GM21786 (cell line): Measurements from ENCODE around the gene EIF3I.

Source experiments
- ATAC-seq: cut with Tn5 transposase; IDR thresholded peaks from one replicate; pipeline ENCODE4 v1.9.1; 2021; ENCODE audit not compliant: unreplicated experiment

The EIF3I gene

DNA sequence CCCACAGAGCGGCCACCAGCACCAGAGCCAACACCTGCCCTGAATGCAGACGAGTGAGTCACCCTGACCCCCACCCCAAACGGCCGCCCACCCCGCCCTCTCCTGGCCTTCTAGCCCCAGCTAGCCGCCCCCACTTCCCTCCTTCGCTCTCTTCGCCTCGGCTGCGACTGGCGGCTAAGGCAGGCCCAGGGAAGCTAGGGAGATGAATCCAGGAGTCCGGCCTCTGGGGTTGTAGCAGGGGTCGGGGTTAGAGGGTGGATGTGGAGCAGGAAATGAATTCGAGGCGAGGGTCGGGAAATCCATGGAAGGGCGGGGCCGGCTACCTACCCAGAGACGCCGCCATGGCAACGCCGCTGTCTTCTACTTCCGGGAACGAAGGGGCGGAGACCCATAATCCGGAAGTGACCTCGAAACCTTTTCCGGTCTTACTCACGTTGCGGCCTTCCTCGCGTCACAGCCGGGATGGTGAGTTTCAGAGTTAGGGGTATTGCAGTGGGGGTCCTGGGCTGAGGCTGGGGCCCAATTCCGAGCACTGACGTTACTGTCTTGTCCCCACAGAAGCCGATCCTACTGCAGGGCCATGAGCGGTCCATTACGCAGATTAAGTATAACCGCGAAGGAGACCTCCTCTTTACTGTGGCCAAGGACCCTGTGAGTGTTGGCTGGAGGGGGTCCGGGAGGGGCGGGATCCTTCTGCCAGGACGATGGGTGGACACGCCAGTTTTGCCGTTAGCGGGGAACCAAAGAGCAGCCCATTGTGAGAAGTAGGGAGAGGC, at the start of gene EIF3I, which contains the start of gene TMEM234:
Gene EIF3I (plus strand): TSS at position 428 of the 776 bp plus-strand sequence. CDS start 35 bp downstream, at position 463.
Gene TMEM234 (minus strand): TSS at position 374 of the 776 bp plus-strand sequence. CDS start 31 bp downstream, at position 343.
- peak; percentile 93 for ATAC-seq

DNA sequence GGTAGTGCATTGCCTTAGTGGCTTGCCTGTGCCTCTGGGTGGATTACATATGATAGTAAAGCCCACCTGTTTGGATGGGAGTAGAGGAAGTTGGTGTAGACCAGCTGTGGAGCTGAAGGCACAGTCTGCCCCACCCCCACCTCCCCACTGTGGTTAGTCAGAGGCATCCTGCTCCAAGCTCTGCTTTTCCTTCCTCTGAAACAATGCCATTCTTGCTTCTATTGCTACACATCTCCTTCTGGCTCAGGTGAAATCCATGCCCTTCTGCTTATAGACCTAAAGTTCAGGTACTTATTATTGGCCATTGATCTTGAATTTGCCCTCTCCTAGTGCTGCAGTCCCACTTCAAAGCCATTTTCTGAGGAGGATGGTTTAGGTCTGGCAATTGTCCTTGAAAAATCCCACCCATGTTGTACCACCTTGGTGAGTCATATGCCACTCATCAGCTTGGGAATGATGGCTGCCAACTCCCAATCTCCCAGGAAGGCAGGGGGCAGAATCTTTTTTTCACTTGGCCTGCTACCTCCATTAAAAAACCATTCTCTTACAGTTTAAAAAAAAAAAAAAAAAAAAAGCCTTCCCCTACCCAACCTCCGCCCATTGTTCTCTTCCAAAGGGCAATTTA, 49.5 kb upstream of the EIF3I start:
- ATAC-seq, result no peak

DNA sequence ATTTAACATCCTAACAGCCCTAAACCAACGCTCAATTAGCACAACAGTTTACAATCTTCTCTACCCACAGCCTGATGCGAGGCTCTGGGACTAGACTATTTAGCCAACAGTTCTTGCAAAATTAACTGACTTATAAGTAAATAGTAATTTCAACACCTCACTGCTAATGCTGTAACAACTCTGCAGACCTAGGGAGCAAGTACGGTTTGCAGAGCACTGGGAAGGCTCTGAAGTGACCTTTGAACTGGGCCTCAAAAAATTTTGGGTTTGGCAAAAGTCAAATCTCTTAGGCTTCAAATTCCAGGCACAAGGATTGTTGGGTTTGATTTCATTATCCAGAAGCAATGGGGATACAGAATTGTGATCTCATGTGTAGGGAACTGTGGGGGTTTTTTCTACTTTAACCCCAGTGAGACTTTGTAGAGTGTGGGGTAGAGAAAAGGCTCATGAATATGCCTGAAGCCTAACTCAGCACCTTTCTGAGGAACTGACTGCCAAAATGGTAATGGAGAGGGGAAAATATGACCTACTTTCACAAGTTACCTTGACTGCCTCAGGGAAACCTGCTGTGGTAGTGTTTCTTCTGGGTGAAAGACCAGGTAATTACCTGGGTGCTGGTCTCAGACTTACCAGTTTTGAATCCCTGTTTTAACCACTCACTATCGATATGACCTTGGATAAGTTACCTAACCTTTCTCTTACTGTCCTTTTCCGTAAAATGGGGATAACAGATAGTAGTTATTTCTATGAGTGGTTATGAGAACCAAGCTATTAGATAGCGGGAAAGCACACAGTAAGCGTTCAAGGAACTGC, 43.6 kb upstream of the EIF3I start:
- ATAC-seq, result no peak

DNA sequence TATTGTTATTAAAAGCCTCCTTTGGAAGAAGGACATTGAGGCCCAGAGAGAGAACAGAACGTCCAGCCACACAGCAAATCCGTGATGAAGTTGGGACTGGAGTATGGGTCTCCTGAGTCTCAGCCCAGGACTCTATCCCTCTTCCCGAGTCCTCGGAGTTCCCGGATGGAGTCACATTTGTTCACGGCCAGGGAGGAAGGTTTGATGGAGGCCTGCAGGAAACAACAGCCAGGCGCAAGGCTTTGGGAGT, 43.1 kb upstream of the EIF3I start:
- no peak for ATAC-seq

DNA sequence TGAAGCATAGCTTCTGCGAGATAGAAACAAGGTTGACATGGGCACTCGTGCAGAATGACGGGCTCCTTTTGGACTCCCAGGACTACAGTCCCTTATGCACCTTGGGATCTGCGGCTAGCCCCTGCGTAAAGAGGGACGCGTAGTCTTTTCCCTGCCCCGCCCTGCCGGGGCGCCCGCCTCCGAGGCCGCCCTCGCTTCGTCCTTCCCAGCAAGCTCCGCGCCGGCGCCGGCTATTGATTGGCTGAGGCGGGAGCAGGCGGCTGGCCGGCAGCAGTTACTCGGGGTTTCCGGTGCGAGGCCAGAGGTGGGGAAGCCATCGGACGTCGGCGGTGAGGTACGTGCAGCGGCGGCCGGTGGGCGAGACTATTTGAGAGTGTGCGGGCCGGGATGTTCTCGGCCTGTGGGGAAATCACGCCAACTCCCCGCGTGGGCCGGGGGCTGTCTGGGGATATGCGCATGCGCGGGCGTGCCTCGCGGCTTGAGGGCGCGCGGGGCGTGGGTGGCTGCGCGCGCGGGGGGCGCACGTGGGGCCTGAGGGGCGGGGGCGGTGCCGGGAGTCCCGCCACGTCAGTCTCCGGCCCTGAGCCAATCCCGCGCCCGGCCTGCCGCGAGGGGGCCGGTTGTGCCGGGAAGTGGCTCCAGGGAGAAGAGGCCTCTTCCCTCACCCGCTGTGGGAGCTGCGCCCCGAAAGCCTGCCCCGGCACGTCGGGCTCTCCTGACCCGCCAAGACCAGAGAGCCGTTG, 42.6 kb upstream of the EIF3I start, which contains the start of gene TXLNA:
Gene TXLNA (plus strand): TSS at position 233 of the 743 bp plus-strand sequence. CDS start 671 bp downstream, outside the sequence.
- ATAC-seq, result peak; percentile 80

GRCh38 chr1:32180186-32181060, 41.8 kb upstream of the EIF3I start:
- no peak for ATAC-seq

- no peak for ATAC-seq
Observed at GRCh38 chr1:32181065-32181464, 41.1 kb upstream of the EIF3I start.

DNA sequence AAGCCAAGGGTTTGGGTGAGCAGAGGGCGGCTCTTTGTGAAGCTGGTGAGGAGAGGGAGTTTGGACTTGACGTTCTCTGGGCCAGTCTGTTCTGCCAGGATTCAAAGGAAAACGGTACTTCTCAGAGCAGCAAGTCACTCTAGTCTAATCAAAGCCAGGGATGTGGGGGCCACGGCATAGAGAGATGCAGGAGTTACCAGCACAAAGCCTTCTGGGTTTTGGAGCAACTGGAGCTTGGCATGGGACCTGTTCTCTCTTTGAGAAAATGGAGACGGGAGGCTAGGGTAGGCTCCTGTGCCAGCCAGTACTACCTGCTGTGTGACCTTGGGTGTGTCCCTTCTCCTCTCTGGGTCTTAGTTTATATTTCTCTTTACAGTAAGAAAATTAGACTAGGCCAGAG, 40.6 kb upstream of the EIF3I start:
- ATAC-seq, result no peak

DNA sequence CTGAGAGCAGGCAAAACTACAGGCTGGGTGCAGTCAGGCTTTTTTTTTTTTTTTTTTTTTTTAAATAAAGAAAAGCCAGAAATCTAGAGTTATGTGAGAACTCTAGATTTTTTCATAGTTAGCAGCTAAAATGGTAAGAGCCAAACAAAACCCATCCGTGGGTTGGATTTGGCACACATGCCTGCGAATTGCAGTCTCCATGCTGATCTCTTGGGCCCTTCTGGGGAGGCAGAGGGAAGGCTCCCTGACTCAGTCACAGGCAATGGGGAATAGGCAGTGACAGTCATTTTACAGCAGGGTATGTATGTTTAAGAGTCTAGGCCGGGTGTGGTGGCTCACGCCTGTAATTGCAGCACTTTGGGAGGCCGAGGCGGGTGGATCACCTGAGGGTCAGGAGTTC, 40.1 kb upstream of the EIF3I start:
- ATAC-seq, result no peak

DNA sequence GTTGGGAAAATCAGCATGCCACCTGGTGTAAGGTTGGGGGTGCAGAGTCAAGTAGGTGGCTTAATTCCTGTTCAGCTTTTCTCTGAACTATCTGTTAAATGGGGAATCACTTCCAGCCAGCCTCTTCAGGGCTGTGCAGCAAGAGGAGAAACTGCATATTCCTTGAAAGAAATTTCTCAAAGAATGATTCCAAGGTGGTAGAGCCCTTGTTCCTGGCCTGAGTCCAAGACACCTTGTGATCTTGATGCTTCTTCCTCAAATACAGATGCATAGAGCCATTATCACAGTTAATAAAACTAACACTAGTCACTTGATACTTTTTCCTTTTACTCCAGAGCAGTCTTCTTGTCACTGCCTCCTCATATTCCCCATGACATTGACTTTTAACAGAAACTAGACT, 37.6 kb upstream of the EIF3I start:
- no peak for ATAC-seq

DNA sequence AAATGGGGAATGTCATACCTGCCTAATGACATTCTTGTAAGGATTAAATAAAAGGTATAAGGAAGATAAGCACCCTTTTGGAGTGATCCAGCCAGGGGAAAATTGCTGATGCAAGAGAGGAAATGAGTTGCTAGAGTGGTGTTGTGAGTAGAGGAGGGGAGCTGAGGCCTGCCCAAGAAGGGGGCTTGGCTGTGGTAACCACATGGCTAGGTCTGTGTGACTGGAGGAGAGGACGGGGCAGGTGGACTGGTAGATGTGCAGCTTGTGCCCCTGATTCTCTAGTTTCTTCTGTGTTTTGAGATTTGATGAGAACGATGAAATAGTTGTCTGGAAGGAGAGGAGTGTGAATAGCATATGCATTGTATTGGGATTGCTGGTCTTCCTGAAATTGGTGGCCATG, 36.1 kb upstream of the EIF3I start:
- ATAC-seq, result no peak

- ATAC-seq, result no peak
Observed at GRCh38 chr1:32186491-32186890, 35.7 kb upstream of the EIF3I start.

DNA sequence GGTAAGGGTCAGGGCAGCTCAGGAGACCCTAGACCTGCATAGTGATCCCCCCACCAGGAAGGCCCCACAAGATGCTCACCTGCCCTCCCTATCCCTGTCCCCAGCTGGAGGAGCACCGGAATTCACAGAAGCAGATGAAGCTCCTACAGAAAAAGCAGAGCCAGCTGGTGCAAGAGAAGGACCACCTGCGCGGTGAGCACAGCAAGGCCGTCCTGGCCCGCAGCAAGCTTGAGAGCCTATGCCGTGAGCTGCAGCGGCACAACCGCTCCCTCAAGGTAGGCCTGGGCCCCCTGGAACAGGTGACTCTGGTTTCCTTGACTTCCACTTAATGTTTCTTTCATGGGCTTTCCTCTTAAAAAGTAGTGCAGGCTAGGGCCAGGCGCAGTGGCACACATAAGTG, 34.4 kb upstream of the EIF3I start:
- no peak for ATAC-seq

DNA sequence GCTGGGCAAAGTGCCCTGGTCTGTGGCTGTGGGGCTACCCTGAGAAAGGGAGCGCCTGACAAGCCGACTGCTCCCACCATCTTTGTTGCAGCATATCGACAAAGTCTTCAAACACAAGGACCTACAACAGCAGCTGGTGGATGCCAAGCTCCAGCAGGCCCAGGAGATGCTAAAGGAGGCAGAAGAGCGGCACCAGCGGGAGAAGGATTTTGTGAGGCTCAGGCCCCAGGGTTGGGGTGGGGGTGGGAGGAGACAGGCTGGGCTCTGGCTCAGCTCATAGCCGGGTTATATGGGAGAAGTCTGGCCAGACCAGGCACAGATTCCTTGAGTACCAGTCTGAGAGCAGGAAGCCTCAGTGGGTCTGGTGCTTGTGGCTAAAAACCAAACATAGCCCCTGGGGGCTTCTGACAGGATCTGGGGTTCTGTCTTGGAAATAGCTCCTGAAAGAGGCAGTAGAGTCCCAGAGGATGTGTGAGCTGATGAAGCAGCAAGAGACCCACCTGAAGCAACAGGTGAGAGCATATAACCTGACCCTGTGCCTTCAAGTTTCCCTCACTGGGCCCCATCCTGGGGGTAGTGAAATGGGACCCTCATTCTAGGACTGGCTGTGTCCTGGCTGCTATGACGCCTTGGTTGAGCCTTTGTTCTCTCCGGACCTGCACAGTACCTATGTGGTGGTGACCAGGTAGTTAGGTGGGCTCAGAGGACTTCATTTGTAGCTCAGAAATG, 29.8 kb upstream of the EIF3I start:
- ATAC-seq, result no peak

GRCh38 chr1:32194984-32195383, 27.2 kb upstream of the EIF3I start:
- no peak for ATAC-seq

GRCh38 chr1:32195531-32195930, 26.7 kb upstream of the EIF3I start:
- ATAC-seq, result no peak

DNA sequence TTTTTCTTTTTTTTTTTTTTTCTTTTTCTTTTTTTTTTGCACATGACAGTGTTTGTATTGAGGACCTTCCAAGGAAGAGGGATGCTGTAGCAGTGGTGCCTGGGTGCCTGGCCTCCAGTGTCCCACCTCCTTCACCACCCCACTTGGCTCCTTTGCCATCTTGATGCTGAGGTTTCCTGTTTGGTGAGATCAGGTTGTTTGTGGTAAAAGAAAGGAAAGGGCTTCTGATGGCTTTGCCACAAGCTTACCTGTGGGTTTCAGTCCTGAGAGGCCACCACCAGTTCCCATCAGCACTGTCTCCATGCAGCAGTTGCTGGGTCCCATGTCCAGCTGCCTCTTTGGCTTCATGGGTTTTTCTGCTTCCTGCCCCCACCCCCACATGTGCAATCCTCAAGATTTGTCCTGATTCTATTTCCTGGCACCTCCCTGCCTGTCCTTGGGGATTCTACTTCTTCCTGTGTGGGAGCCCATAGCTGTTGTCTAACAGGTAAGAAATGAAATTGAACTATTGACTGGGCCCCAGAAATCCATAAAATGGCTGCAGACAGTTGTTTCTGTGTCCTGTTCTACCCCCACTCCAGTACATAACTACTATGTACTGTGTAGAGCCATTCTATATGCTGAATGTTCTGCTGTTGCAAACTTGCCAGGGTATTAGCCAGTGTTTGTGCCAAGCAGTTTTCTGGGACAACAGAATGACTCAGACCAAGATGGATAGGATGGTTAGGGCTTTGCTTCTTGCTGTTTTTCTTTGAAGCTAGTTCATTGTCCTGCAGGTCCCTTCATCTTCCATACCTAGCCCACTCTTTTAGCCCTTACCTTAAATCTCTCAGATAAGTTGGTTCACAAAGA, 26.0 kb upstream of the EIF3I start:
- ATAC-seq, result no peak

DNA sequence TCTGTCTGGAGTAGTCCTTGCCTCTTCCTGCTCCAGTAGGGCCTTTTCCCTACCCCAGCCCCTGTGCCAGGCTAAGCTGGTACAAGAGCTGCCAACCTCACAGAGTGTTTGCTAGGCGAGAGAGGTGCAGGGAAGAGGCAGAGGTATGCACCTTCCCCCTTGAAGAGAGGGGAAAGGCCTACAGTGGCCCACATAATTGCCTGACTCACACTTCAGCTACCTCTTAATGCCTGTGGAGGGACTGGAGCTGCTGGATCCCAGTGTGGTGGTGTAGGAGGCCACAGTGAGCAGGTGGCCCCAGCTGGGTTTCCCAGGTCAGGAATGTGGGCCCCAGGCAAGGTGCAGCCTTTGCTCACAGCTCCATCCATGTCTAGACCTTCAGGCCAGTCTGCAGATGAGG, 25.1 kb upstream of the EIF3I start:
- no peak for ATAC-seq

- no peak for ATAC-seq
Observed at GRCh38 chr1:32197837-32198236, 24.4 kb upstream of the EIF3I start.
